HG03342 (cell line): ENCODE measurements around the gene HECW1.
"Not testable (repeated sequence)": the region's sequence is repeated elsewhere in the genome, so short reads cannot be mapped to it uniquely, and the experiment has no call there.

Source experiments
- ATAC-seq: cut with Tn5 transposase; IDR thresholded peaks from one replicate; pipeline ENCODE4 v1.9.1; 2021; ENCODE audit warnings: mild to moderate bottlenecking, moderate library complexity; ENCODE audit not compliant: unreplicated experiment

HECW1 gene

GRCh38 chr7:43460733-43461348 is 348.4 kb downstream of the HECW1 start:
- ATAC-seq, result no peak

GRCh38 chr7:43461349-43462024 is 349.0 kb downstream of the HECW1 start:
- no peak for ATAC-seq

- ATAC-seq, result no peak
Measured at GRCh38 chr7:43462836-43463235, 350.4 kb downstream of the HECW1 start.

GRCh38 chr7:43463401-43463980 is 351.0 kb downstream of the HECW1 start:
- ATAC-seq, result no peak

GRCh38 chr7:43465581-43466554 is 353.4 kb downstream of the HECW1 start:
- ATAC-seq, result no peak

- no peak for ATAC-seq
Measured at GRCh38 chr7:43467406-43467805, 355.0 kb downstream of the HECW1 start.

- no peak for ATAC-seq
Measured at GRCh38 chr7:43467846-43468245, 355.4 kb downstream of the HECW1 start.

- no peak for ATAC-seq
Measured at GRCh38 chr7:43469051-43469450, 356.6 kb downstream of the HECW1 start.

- ATAC-seq, result no peak
Measured at GRCh38 chr7:43470110-43470509, 357.7 kb downstream of the HECW1 start.

GRCh38 chr7:43475983-43476382 is 363.5 kb downstream of the HECW1 start:
- no peak for ATAC-seq

GRCh38 chr7:43476896-43477295 is 364.4 kb downstream of the HECW1 start:
- no peak for ATAC-seq

GRCh38 chr7:43479042-43479441 is 366.6 kb downstream of the HECW1 start:
- ATAC-seq, result no peak

GRCh38 chr7:43479543-43479942 is 367.1 kb downstream of the HECW1 start:
- no peak for ATAC-seq

GRCh38 chr7:43480581-43480980 is 368.1 kb downstream of the HECW1 start:
- no peak for ATAC-seq

- ATAC-seq, result no peak
Measured at GRCh38 chr7:43481902-43482678, 369.6 kb downstream of the HECW1 start.

- no peak for ATAC-seq
Measured at GRCh38 chr7:43482679-43483252, 370.3 kb downstream of the HECW1 start.

GRCh38 chr7:43484678-43485395 is 372.4 kb downstream of the HECW1 start:
- ATAC-seq, result no peak

GRCh38 chr7:43485580-43485979 is 373.1 kb downstream of the HECW1 start:
- no peak for ATAC-seq

- ATAC-seq, result not testable (repeated sequence)
Measured at GRCh38 chr7:43486008-43486407, 373.6 kb downstream of the HECW1 start.
